NOMO-1 treated with dmso at 0.1 percent for 144 hours (cell line): ENCODE measurements around the gene PCIF1.
"Not testable (repeated sequence)": the region's sequence is repeated elsewhere in the genome, so short reads cannot be mapped to it uniquely, and the experiment has no call there.

ENCODE experiments used
- DNase-seq: peaks from one replicate; lab custom pipeline; 2025; ENCODE audit not compliant: unreplicated experiment; lab: John Stamatoyannopoulos, UW

Gene PCIF1

GRCh38 chr20:45946149-45946970, 11.9 kb downstream of the PCIF1 start:
- DNase-seq: peak; percentile 98

DNA sequence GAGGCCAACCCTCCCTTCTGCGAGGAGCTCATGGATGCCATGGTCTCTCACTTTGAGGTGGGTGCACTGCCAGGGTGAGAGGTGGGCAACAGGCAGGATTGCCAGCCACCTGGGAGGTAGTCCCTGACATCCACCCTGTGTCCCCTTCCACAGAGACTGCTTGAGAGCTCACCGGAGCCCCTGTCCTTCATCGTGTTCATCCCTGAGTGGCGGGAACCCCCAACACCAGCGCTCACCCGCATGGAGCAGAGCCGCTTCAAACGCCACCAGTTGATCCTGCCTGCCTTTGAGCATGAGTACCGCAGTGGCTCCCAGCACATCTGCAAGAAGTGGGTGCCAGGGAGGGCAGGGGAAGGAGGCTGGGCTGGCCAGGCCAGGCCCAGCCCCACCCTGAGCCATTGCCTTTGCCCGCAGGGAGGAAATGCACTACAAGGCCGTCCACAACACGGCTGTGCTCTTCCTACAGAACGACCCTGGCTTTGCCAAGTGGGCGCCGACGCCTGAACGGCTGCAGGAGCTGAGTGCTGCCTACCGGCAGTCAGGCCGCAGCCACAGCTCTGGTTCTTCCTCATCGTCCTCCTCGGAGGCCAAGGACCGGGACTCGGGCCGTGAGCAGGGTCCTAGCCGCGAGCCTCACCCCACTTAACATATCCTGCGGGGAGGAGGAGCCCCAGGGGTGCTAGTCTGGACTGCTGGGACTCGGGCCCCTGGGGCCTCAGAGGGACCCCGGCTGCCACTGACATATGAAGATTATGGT, 12.8 kb downstream of the PCIF1 start:
- no peak for DNase-seq

DNA sequence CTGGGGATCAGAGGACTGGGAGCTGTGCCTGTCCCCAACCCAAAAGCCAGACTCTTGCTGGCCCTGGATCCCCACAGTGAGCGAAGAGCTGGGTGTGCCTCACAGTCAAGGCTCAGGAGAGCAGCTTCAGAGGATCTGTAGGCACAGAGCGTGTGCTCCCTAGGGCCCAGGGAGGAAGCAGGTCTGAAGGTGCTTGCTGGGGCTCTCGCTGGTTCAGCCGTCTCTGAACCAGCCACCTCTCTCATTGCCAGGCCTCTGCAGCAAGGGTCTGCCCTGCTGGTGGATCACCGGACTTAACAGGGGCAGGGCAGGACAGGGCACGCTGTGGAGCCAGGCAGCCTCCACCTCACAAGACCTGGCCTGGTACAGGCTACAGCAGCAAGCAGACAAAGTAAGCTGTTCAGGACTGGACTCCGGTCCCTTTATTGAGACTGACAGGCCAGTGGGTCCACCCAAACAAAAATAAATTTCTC, 13.8 kb downstream of the PCIF1 start:
- no peak for DNase-seq

- no peak for DNase-seq
These were observed 14.5 kb downstream of the PCIF1 start for GRCh38 chr20:45948742-45949541.

DNA sequence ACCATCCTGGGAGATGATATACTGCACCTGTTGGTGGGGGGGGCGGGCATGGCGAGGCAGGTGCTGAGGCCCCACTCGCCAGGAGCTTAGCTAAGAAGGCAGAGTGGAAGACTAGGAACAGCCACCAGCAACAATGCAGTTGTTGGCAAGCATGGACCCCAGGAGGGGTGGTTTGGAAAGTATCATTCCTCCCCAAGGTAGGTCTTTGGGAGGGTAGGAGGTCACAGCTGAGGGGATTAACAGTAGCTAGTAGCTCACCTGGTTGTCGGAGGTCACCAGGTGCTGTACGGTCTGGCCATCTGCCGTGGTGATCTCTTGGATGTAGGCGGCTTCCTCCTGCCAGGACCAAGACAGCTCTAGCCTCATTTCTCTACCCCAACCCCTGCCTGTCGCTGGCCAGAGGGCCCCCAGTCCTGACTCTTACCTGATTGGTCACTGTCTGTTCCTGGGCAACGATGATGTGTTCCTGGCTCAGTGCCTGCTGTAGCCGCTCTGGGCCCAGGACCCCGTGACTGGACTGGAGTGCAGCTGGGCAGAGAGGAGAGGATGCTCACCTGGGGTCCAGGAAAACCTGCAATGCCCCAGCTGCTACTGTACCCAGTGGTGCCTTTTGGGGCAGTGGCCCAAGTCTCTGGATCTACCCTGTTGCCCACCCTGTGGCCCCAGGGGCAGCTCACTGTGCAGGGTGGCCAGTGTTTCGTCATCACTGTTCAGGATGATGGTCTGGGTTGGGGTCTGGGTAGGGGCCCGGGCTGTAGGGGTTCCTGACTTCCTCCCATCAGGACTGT, 15.3 kb downstream of the PCIF1 start:
- DNase-seq: no peak

DNA sequence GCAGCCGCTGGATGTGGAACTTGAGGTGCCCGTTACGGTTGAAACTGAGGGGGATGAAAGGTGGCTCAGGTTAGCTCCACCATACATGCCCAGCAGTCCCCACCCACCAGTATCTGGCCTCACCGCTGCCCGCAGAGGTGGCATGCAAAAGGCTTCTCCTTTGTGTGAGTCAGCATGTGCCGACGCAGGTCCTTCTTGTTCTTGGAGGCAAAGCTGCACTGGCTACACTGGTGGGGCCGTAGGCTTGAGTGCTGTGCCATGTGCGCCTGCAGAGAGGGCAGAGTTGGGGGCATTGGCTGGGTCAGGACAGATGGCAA, 15.8 kb downstream of the PCIF1 start:
- no peak for DNase-seq

GRCh38 chr20:45951925-45952834, 17.7 kb downstream of the PCIF1 start:
- no peak for DNase-seq

DNA sequence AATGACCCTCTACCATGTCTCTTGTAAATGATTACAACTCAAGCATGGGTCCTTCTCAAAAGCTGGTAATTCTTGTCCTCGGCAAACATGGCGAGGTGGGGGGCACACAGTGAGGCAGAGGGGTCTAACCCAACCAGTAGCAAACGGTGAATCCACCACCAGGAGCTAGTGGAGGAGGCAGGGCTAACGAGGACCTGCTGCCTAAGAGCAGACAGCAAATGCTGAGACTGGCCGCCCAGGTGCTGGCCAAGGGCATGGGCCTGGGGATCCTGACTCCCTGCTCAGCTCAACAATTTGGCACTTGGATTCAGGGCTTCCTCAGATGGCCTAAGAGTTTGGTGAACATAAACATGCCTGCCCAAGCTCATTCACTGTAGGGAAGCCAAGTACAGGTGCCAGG, 18.4 kb downstream of the PCIF1 start:
- DNase-seq: no peak

DNA sequence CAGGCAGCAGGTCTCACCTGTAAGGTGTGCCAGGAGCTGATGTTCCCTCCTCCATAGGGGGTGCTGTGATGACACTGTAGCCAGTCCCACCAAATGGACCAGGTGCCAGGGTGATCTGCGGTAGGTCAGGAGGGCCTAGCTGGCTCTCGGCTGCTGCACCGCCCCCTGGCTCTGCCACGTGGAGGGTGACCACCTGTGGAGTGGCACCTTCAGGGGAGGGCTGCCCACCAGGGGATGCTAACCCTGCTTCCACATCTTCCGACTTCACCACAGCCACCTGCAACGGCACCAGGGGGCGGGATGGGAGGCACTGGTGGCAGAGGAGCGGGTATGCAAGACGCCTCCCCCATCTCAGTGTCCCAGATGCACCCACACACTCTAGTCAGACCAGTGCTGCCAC, 19.2 kb downstream of the PCIF1 start:
- no peak for DNase-seq

DNA sequence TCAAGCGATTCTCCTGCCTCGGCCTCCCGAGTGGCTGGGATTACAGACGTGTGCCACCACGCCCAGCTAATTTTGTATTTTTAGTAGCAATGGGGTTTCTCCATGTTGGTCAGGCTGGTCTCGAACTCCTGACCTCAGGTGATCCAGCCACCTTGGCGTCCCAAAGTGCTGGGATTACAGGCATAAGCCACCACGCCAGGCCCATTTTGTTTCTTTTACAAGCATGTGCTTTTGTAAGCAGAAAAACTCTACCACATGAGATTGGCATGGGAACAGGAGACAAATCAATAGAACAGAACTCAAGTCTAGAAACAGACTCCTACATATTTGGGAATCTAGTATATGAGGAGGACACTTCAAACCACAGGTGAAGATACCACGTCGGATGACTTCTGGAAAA, 21.8 kb downstream of the PCIF1 start:
- not testable (repeated sequence) for DNase-seq

DNA sequence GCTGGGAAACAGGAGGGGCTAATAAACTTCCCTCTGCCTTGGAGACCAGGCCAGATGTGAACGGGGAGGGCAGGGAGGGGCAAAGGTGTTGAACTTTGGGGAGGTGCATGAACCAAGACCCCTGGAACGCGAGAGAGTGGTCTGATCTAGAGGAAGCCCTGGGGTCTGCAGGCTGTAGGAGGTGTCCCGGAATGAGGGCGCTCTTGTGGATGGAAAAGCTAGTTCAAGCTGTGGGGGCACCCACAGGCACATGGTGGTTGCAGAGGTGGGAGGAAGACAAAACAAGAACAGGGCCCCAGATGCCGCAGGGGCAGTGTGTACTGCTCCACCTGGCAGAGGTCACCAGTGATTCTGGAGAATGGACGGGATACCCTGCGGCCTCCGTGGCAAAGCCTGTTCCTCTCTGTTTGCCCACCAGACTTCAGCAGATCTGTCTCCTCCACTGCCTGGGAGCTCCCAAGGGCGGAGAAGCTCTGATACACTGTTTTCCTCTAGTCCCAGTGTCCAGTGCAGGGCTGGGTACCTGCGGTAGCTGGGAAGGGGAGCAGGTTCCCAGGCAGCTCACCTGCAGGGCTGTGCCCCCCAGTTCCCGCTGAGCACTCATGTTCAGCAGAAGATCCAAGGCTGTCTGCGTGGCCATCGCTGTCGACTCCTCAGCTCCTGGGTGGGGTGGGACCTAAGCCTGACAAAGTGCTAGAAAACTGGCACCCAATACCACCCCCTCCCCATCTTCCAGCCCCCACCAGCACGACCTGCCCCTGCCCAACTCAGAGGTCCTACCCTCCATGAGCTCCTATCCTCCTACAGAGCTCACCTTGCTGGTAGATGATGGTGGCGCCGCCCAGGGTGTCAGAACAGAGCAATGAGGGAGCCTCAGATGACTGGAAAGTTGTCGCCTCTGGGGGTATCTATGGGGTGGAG, 22.8 kb downstream of the PCIF1 start:
- no peak for DNase-seq

- no peak for DNase-seq
These were observed 24.1 kb downstream of the PCIF1 start for GRCh38 chr20:45958593-45958992.

- DNase-seq: no peak
These were observed 24.6 kb downstream of the PCIF1 start for GRCh38 chr20:45959126-45959525.

DNA sequence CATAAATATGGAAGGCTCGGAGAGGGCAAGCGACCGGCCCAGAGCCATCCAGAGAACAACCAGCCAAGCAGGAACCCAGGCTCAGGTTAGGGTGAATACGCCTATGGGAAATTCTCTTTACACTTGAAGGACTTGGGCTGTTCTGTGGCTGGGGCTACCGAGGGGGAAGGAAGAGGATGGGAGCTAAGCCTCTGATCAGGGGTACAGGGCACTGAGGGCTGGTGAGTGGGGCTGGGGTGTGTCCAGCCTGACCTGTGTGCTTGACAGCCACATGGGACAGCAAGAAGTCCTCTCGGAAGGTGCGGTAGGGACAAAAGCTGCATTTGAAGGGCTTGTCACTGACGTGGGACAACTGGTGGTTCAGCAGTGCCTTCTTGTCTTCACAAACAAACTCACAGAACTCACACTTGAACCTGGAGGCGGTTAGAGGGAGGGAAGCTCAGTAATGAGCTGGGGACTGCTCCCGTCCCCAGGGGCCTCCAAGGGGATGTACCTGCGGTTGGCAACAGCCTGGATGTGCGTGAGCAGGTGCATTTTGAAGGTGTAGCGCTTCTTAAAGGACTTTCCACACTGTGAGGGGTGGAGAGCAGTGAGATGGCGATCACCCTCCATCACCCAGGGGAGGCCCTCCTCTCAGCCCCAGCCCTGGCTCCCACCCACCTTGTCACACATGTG, 25.6 kb downstream of the PCIF1 start:
- no peak for DNase-seq

DNA sequence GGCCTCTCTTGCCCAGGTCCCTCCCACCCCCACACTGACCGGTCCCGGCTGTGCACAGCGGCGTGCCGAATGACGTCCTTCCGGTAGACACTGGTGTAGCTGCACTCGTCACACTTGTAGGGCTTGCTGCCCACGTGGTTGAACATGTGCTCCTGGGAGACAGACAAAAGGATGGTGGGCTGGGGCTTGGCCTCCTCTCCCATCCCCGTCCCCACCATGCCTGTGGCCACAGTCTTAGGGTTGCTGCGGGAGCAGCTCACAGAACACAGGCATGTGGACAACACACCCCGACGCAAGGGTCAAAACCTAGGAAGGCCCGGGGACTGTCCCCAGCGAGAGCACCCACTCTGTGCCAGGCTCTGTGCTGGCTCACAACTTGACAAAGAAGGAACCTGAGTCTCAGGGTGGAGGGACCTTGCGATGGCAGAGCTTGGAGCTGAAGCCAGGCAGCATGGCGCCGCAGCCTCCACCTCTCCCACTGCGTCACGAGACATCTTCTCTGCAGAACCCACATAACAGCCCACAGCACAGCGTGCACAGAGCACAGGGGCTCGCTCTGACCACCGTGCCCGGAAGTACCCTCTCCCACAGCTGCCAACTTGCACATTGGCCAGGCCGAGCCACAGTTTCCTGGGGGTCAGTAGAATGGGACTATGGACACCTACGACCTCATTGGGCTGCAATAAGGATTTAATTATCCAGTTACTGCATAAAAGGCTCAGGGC, 27.7 kb downstream of the PCIF1 start:
- no peak for DNase-seq

DNA sequence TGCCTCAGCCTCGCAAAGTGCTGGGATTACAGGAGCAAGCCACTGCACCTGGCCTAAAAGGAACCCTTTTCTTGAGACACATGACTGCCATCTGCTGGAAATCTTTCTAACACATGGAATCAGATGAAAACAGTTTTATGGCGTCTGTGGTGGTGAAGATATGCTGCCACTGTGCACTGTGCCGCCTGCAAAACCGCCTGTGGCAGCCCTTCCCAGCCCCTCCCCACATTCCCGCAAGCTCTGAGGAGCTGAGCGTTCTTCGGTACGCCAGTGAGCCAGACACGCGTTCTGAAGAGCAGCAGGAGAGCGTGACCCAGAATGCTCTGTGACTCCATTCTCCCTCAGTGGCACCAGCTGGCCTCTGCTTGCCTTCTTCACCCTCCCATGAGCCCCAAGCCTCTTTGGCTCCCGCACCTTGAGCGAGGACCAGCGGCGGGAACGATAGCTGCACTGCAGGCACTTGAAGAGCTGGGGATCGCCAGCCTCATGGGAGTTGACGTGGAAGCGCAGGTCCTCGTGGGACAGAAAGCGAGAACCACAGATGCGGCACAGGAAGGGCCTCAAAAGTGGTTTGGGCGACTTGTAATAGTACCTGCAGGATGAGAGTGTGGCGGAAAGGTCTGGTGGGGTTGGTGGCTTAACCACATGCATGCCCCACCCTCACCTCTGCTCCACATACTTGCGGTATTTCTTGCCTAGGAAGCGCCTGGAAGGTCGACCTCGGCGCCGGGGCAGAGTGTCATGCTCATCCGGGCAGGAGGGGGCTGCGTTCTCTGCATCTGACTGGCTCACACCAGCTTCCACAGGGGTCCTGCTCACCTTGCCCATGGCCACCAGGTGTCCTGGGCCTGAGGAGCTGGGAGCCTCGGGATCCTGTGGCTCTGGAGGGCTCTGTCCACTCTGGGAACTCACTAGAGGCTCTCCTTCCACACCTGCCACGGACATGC, 28.8 kb downstream of the PCIF1 start:
- peak; percentile 1 for DNase-seq
